Left hindlimb (tissue), 1 donor: Measurements from ENCODE around the gene NIPAL4.
"Not testable (repeated sequence)": the region's sequence is repeated elsewhere in the genome, so short reads cannot be mapped to it uniquely, and the experiment has no call there.

ENCODE experiments used
- DNase-seq: peaks from one replicate; pipeline ENCODE4 v3.0.0-alpha.2; 2018

The NIPAL4 gene

DNA sequence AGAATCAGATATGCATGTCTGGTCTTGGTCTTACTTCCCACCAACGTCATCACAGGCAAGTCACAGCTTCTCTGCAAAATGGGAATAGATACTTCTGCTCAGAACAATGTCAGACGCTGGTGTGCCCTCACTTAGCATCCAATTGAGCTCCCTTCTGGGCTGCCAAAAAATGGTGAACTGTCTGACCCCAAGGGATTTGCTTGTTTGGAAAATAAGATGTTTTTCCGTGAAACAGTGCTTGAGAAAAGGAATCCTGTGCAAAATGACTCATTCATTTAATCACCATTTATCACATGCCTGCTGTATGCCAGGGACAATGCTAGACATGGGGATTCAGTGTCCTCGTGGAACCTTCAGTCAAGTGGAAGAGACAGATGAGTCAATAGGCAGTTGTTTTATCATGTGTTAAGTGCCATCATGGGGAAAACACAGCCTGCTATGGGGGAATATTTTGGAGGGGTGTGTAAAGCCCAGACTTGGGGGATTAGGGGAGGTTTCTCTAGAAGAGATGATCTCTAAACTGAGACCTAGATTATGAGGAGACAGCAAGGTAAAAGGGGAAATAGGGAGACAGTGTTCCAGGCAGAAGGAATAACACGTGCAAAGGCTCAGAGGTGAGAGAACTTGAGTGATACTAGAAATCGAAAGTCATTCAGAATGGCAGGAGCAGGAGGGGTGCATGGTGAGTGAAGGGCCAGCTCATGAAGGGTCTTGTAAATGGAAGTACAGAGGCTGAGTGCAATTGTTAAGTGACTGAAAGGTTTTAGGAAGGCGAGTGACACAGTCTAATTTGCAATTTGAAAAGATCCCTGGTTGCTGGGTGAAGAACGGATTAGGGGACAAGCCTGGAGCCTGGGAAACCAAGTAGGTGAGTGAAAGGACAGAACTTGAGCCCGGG, 3.9 kb downstream of the NIPAL4 start:
- no peak for DNase-seq

DNA sequence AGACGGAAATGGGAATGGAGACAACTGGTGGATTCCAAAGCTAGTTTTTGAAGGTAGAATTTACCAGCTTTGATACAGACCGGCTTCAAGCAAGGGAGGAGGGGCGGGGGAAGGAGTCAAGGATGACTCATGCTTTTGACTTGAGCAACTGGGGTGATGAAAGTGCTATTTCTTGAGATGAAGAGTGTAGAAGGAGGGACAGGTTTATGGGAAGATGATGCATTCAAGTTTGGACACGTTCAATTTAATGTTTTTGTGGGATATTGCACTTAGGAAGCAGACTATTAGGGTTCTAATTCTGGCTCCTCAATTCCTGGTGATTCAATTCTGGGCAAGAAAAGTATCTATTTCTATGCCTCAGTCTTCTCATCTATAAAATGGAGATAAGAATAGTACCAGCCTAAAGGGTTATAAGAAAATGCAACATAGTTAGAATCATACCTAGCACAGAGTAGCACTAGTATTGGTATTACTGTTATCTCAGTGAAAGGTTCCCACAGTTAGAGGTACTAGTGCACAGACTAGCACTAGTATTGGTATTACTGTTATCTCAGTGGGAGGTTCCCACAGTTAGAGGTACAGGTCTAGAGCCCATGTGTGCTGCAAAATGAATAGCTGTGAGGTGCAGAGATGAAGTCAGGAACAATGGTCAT, 4.6 kb downstream of the NIPAL4 start:
- DNase-seq, result no peak

DNA sequence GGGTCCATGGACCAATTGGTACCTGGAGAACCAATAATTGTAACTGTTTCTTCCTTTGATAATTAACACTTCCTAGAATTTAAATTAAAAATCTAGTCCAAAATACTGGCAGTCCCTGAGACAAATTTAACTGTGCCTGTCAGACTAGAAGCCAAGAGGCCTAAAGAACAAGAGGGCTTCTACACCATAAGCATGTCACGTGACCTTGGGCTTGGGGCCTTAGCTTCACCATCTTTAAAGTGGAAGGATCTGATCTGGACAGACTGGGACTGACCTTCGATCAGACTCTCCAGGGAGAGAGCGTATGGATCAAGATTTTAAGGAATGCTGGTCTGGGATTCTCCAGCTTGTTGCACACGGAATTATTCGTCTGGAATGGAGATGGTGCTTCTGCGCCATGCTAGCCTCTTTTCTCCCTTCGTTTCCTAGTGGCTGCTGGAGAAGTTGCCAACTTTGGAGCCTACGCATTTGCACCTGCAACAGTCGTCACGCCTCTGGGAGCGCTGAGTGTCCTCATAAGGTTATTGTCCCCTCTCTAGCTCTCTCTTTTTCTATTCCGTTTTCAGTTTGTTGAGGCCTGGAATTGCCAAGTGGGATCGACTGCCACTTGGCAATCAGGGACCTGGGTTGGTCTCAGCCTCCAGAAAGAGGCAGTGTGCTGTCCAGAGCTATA, 8.4 kb downstream of the NIPAL4 start:
- DNase-seq, result no peak

DNA sequence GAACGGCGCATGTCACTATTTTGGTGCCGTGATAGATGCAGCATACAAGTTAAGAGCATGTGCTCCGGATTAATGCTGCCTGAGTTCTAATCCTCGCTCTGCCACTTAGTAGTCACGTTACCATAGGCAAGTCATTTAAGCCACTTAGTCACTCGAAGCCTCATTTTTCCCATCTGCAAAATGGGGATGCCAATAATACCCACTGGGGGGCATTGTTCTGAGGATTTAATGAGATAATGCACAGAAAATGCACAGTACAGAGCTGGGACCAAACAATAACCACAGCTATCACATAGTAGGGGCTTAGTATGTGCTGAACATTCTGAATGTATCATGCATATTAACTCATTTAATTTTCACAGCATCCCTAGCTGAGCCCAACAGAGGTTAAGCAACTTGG, 9.1 kb downstream of the NIPAL4 start:
- DNase-seq, result no peak

DNA sequence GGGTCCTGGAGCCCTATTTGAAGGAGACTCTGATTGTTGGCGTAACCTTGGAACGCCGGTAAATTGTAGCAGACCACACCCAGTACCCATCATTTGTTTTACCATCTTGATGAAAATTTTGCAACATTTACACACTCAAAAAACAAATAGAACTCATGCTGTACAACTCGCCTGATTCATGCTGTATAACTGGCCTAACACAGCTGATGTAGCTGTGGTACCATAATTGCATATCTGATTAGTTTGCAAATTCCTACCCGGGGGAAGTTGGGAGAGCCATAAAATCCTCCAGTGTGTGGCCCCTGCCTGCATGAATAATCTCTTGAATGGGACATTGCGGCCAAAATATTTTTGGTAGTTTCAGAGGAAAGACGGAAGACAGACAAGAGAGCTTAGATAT, 9.7 kb downstream of the NIPAL4 start:
- no peak for DNase-seq

DNA sequence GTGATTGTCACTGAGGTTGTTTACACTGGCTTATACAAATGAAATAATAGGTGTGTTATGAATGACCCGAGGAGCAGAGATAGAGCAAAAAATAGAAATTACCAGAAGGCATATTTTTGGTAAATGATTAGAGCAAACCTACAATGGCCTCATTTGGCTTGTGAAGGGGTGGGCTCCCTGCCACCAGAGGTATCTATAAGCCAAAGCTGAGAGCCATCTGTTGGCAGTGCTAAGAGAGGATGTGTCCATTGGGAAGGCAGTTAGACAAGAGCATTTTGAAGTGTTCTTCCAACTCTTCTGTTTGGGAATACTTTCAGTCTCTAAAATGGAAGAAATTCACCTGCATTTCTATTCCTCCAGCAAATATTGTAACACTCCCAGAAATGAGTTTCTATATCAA, 10.6 kb downstream of the NIPAL4 start:
- DNase-seq, result no peak

DNA sequence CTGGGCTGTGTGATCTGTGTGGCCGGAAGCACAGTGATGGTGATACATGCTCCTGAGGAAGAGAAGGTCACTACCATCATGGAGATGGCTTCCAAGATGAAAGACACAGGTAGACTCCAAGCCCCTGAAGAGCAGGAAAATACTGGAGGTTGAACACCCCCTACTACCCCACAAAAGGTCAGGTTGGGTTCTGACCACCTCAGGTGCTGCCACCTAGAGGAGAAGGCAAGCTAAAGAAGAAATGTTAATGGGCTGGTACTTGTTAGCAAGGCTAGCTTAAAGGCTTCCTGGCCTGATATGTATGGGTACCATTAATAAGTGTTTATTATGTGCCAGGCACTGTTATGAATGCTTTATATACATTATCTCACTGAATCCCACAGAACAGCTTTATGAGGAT, 11.7 kb downstream of the NIPAL4 start:
- DNase-seq, result no peak

DNA sequence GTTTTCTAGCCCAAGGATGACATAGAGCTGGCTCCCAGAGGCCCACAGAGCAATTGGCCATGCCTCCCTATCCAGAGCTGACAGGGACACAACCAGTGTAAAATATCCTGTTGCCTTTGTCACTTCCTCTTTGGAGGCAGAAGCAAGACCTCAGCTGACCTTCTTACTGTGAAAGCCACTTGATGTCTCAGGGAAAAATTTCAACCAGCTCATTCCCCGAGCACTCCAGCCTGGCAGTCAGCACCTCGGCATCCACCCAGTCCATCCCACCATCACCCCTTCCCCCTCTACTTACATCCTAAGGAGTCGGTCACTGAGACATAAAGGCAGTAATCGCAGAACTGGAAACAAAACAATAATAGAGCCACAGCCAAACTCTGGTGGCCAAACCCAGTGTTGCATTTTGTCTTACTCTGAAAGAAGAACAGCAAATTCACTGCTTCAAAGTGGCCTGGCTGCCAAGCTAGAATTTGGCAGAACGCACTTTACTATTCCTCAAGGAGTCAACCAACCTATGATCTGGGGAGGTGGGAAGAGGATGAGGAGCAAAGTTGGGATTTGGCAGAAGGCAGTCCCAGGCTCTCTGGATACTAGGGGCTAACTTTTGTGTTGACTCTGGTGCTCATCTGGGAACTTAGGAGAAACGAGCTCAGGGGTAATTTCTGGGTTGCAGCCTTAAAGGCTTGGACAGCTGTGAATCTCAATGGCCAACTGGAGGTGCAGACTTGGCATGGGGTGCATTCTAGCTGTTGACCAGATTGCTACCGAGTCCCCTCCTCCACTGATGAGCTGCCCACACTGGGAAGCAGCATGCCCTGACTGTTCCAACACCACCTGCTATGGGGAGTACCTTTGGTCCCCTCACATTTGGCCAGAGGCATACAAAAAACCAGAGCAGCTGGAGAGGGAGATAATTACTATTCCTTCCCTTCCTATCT, 13.6 kb downstream of the NIPAL4 start:
- DNase-seq, result peak; percentile 50

DNA sequence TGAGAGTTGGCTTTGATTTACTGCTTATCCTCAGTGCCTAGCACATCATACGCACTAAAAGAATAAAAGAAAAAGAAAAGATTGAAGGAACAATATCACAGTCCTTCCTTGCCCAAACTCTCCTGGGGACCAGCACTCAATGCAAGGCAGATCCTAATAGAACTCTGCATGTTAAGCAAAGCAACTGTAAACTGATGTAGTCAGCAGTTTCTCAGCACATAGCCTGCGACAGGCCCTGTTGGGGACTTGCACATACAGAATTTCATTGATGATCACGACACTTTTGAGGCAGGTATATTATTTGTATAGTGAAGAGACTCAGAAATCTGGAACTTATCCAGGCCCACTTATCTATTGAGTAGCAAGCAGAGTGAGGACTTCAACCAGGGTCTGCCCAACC, 15.4 kb downstream of the NIPAL4 start:
- no peak for DNase-seq

DNA sequence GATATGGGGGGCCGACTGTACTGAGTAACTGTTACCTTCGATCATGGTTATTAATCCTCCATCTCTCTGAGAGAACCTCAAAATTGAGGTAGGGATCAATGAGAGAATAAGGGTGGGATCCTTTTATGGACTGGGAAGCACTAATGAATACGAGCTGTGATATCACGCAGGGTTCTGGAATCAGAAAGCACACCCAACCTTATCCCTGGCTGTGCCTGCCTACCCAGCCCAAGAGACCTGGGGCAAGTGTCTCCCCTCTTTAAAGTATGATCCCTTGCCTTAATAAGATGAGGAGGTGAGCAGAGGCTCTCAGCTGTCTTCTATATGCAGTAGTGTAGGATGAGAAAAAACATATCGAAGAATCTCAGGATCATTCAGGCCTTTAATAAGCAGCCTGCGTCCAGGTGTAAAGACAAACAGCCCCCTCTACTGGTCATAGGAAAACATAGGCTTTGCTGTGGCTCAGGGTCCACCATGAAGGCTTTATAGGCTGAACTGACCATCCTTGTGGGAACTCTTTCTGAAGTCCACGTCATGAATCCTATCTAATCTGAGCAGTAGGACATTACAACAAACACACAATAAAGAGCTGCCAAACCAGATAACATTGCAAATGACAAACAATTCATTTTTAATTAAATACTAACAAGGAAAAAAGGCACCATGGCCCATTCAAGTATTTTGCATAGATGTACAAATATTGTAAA, 16.8 kb downstream of the NIPAL4 start:
- no peak for DNase-seq

DNA sequence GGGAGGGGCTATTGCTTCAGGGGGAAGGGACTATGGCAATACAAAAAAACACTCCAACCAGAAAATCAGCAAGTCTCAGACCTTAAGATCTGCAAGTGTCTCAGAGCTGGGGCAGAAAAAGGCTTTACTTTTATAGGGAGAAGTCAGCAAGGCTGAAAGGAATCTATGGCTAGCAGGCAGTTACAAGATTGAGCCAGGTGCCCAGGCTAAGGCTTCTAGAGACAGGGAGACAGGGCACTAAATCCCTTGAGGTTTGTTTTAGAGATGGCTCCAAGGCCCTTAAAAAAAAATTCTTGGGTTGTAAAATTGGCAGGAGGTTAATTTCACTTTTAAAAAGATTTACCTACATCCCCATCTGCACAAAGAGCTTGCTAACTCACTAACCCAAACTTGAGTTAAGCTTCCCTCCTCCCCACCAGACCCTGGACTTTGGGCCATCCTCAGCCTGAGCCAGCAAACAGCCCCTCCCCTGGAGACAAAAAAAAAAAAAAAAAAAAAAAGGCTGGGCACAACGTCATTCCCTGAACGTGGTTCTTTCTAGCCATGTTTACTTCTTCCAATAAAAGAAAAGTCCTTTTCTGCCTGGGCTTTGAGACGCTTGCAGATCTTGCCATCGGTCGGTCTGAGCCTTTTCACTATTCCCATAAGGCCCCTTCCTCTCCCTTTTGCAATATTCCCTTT, 17.9 kb downstream of the NIPAL4 start:
- DNase-seq, result no peak

DNA sequence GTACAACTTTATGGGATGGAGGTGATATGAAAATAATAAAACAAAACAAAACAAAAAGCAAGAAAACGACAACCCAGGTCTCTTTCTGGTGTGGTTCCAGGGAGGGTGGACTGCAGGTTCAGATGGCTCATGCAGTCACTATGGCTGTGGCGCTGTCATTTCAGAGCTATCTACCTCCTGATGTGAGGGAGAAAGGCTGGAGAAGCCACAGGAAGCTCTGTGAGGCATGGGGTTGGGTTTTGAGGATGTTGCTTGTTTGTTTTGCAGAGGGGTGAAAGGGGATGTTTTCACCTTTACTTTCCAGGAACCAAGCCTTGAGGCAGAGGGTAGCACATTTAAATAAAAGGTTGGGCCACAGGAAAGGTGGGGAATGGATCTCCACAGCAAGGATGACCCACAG, 18.7 kb downstream of the NIPAL4 start:
- no peak for DNase-seq

DNA sequence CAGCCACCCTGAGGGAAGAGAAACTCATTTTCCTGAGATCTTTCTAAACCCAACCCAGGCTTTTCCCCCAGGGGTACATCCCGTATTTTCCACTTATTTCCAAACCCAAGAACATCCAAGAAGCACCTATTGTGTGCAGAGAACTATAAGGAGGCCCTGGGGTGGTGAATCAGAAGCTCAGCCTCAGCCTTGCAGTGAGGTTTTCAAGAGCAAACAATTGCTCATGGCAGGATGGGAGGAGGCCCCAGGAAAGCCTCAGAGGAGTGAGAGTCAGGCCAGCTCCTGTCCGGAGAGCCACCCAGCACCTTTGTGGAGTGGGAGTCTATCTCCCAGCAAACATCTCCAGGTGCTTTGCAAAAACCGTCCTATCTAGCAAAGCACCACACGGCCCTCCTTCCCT, 19.2 kb downstream of the NIPAL4 start:
- DNase-seq, result no peak

DNA sequence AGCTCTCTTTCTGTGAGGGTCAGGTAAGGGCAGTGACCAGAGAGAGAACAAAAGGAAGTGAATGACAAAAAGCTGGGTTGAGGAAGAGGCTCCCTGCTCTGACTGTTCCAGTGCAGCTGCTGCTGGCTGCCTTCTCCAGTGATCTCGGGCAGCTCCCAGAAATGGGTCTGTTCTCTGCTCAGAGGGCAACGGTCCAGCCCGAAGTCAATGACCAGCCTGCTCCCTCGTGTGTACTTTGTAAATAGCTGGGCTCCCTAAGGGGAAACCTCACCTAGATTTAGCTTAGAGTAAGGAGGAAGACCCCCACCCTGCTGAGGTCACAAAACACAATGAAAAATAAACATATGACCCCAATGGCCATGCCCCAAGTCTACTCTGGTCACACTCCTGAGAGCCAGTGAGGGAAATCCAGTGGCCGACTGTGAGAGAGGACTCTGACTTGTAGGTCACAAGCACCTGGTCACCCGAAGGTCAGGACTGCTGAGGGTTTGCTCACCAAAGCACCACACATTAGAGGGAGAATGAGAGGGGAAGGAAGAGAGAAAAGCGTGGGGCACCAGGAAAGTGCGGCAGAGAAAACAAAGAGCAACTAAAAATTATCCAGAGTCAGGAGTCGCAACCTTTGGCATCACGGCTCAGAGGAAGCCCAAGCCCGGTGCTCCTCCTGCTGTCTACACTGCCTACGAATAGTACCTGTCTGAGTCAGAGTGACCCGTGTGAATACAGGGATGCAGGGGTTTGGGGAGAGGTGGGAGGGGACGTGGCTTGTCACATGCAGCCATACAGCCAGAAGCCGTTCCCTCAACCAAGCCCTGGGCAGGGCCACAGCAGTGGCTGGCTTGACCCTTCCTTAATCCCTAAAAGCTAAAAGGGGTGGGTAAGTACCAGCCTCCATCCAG, 19.8 kb downstream of the NIPAL4 start:
- no peak for DNase-seq

DNA sequence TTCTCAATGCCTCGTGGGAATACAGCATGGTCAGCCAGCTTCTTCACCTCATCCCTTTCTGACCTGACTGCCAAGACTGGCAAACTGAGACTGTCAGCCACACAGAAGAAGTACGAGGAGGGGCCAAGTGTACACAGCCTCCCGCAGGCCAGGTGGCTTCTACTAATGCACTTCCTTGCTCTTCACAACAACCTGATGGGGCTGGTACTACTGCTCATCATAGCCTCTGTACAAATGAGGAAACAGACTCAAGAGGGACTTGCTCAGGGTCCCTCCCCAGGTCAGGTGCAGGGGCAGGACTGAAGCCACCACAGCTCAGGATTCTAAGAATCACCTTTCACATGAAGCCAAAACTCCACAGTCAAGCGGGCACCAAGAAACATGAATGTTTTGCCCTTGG, 21.3 kb downstream of the NIPAL4 start:
- no peak for DNase-seq

DNA sequence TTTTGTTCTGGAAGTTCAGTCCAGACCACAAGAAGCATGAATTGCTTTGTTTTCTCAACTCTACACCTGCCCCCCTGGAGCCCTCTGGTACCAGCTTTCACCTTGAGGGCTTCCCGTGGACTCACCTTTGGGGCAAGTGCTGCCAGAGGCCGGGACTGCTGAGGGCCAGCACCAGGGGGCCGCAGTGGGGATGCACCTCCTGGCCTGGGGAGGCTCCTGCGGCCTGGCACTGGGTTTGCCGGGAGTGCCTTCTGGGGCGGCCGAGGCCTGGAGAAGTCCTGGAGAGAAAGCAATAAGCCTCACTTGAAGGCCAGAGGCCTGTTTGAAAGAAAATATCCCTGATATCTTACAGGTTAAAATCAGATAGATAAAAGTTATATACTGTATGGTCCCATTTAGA, 21.7 kb downstream of the NIPAL4 start:
- no peak for DNase-seq

DNA sequence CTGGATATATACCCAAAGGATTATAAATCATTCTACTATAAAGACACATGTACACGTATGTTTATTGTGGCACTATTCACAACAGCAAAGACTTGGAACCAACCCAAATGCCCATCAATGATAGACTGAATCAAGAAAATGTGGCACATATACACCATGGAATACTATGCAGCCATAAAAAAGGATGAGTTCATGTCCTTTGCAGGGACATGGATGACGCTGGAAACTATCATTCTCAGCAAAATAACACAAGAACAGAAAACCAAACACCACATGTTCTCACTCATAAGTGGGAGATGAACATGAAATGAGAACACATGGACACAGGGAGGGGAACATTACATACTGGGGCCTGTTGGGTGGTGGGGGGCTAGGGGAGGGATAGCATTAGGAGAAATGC, 22.7 kb downstream of the NIPAL4 start:
- not testable (repeated sequence) for DNase-seq

DNA sequence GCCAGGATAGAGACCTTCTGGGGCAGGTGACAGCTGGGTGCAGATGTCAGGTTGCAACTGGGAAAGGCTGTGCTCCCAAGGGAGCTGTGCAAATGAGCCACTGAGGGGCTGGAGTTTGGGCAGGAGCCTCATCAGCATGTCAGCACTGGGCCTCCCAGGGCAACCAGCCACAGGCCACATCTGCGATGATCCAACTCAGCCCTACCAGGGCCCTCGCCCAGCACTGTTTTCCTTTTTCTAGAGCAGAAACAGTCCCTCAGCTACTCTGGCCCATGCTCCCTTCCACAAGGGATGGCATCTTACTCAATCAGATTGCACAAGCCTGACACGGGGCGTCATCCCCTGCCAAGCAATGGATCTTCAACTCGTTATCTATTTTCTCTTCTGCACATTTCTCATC, 24.8 kb downstream of the NIPAL4 start:
- no peak for DNase-seq

DNA sequence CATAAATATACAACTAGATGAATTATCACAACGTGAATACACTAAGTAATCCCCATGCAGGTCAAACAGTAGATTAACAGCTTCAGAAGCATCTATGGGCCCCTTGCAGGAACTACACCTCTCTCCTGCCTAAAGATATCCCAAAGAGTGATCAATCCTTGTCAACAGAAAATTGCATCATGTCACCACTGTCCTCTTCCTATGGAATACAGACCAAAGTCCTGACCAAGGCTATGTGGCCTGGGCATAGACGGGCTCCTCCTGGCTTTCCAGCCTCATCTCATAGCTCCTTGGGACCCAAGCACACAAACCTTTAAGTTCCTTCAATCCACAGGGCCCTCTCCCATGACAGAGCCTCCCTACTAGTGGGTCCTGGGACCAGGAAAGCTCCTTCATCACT, 25.3 kb downstream of the NIPAL4 start:
- DNase-seq, result no peak

DNA sequence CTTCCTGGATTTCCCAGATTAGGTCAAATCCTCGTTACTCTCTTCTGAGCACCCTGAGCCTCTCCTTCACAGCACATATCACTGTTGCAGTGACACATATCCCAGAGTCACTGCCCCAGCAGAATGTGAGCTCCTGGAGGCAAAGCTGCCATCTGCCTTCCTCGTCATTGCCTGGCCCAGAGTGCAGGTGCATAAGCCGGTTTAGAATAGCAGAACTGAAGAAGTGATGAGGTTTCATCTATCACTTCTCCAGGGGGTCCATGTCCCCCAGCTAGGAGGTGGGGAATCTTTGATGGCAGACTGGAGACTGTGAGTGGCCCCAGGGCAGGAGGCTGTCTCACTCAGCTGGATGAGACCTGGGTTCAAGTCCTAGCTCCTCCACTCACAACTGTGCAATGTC, 25.8 kb downstream of the NIPAL4 start:
- no peak for DNase-seq
